Measurements from ENCODE around the gene MRPL57.

DNA sequence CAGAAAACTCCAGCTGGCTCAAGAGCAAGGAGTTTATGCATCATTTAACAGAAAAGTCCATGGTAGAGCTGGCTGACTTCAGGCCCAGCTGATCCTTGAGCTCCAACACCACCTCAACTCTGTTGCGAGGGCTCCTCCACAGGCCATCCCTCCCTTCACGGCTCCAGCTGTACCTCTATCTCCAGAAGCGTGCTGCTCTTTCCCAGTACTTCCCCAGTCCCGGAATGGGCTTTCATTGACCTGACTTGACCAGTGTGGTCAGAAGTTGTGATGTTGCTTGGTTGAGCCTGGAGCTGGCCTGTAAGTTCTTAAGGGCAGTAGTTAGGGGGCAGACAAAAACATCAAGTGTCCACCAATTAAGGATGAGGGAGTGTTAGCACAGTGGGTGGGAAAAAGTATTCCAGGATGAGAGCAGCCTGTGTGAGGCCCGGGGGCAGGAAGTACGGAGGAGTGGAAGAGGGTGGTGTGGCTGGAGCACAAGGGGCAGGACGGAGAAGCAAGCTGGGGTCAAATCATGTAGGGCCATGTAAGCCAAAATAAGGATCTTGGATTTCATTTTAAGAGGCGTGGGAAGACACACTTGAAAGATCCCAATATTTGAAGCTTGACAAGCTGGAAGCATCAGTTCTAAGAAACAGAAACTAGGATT is 24.1 kb upstream of the MRPL57 start:
- TF ChIP-seq, protein P1, sequence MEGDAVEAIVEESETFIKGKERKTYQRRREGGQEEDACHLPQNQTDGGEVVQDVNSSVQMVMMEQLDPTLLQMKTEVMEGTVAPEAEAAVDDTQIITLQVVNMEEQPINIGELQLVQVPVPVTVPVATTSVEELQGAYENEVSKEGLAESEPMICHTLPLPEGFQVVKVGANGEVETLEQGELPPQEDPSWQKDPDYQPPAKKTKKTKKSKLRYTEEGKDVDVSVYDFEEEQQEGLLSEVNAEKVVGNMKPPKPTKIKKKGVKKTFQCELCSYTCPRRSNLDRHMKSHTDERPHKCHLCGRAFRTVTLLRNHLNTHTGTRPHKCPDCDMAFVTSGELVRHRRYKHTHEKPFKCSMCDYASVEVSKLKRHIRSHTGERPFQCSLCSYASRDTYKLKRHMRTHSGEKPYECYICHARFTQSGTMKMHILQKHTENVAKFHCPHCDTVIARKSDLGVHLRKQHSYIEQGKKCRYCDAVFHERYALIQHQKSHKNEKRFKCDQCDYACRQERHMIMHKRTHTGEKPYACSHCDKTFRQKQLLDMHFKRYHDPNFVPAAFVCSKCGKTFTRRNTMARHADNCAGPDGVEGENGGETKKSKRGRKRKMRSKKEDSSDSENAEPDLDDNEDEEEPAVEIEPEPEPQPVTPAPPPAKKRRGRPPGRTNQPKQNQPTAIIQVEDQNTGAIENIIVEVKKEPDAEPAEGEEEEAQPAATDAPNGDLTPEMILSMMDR (IDR thresholded peaks at IDR 0.05) = no peak
- TF ChIP-seq POLR2A (IDR thresholded peaks at IDR 0.05) = no peak
